K562 (cell line): Measurements from ENCODE around the gene SPNS2. TPM values are rescaled to one million over a fixed set of nuclear protein-coding genes. Genes with fewer than 3 reads are reported as not detected.

Experiments
- ATAC-seq: fragments of 200-7000 bp; cut with Tn5 transposase; 3 replicates; pipeline ENCODE4 v1.9.1; 2020; ENCODE audit warnings: moderate library complexity
- Bru-seq: library from RNA; stranded (reverse); fragments of 400-500 nt; gene quantifications from one replicate; lab custom pipeline; 2021; lab: Mats Ljungman, UMichigan
- BruChase-seq, 2 experiments: library from RNA; stranded (reverse); fragments of 400-500 nt; gene quantifications; one replicate each; lab custom pipeline; 2021; lab: Mats Ljungman, UMichigan
- BruUV-seq: library from RNA; stranded (reverse); fragments of 400-500 nt; replicated peaks from 2 replicates; lab custom pipeline; 2021; lab: Mats Ljungman, UMichigan
- CTCF ChIA-PET: fragments of 300-600 bp; formaldehyde crosslinking; extraction: SDS; loops from one replicate; lab custom pipeline; 2021; ENCODE audit warnings: low intra/inter-chr PET ratio; lab: Yijun Ruan, JAX
- POLR2A ChIA-PET: fragments of 300-600, 350-650 bp; sonication (Branson Sonifier 250); formaldehyde crosslinking; extraction: SDS; loops from one replicate; lab custom pipeline; 2021; ENCODE audit warnings: antibody characterized with exemption, inconsistent platforms; lab: Yijun Ruan, JAX
- DNase-seq, 4 experiments: peaks; one replicate each; pipeline versions ENCODE4 v3.0.0 to v3.0.0-alpha.2; 2011 to 2018; ENCODE audit warnings: low spot score in 3 of 4, mixed read lengths in 3 of 4; ENCODE audit errors: extremely low read depth in 1 of 4
- FAIRE-seq: peaks from 2 replicates; lab custom pipeline; 2011; peaks lifted over from hg19 to GRCh38; lab: Jason Lieb, UNC
- H2AFZ ChIP-seq: 2 replicates; pipeline ENCODE4 v1.6.0; 2011; ENCODE audit warnings: low read depth, low read length, control low read depth, inconsistent platforms
- H3K27ac ChIP-seq: fragments of 200-600 bp; 3 replicates; pipeline ENCODE4 v1.8.0; 2011; ENCODE audit warnings: low read depth, mild to moderate bottlenecking, control low read depth, inconsistent platforms, low read length, moderate library complexity, mixed read lengths; ENCODE audit errors: extremely low read depth
- H3K27me3 ChIP-seq, 2 experiments: fragments of 300-600 bp in 1 of 2; 2 replicates in 1 of 2; 3 replicates in 1 of 2; pipeline versions ENCODE4 v1.6.0 to v1.8.0; 2011; ENCODE audit warnings: inconsistent platforms in 2 of 2, low read length in 2 of 2, mild to moderate bottlenecking in 1 of 2, mixed read lengths in 1 of 2, moderate library complexity in 1 of 2; ENCODE audit not compliant: control insufficient read depth in 2 of 2, insufficient read depth in 2 of 2
- H3K36me3 ChIP-seq: fragments of 300-600 bp; 3 replicates; pipeline ENCODE4 v1.8.0; 2011; ENCODE audit warnings: mild to moderate bottlenecking, low read length, inconsistent platforms; ENCODE audit not compliant: control insufficient read depth, insufficient read depth
- H3K4me1 ChIP-seq, 2 experiments: fragments of 200-600 bp in 1 of 2; replicated peaks in 1 of 2; 2 replicates in 1 of 2; 3 replicates in 1 of 2; pipeline versions ENCODE4 v1.5.1 to v1.8.0; 2011; ENCODE audit warnings: inconsistent platforms in 2 of 2, low read length in 2 of 2, mild to moderate bottlenecking in 1 of 2, mixed read lengths in 1 of 2, moderate library complexity in 1 of 2; ENCODE audit not compliant: control insufficient read depth in 2 of 2, insufficient read depth in 2 of 2
- H3K4me2 ChIP-seq: 2 replicates; pipeline ENCODE4 v1.6.1; 2011; ENCODE audit warnings: low read length, control low read depth, inconsistent platforms, mixed read lengths; ENCODE audit not compliant: insufficient read depth
- H3K4me3 ChIP-seq: fragments of 200-600 bp; sonication (generic), shearing (Covaris generic); 2 replicates; pipeline ENCODE4 v1.5.1; 2016; ENCODE audit warnings: control low read depth, inconsistent platforms
- H3K79me2 ChIP-seq: fragments of 200-600 bp; 3 replicates; pipeline ENCODE4 v1.8.0; 2011; ENCODE audit warnings: low read length, inconsistent platforms; ENCODE audit not compliant: control insufficient read depth, insufficient read depth
- H3K9ac ChIP-seq, 2 experiments: 2 replicates each; pipeline versions ENCODE4 v1.6.0 to v1.6.1; 2011; ENCODE audit warnings: low read depth in 2 of 2, low read length in 2 of 2, control low read depth in 1 of 2, inconsistent platforms in 1 of 2, mild to moderate bottlenecking in 1 of 2, mixed read lengths in 1 of 2; ENCODE audit not compliant: insufficient read depth in 1 of 2
- H3K9me1 ChIP-seq: one replicate; pipeline ENCODE4 v1.6.0; 2011; ENCODE audit warnings: inconsistent platforms, mild to moderate bottlenecking, low read length, moderate library complexity; ENCODE audit not compliant: control insufficient read depth, insufficient read depth
- H3K9me3 ChIP-seq: replicated peaks from 2 replicates; pipeline ENCODE4 v1.5.1; 2011; ENCODE audit warnings: low read depth, low read length, inconsistent platforms; ENCODE audit not compliant: control insufficient read depth, insufficient read depth
- H4K20me1 ChIP-seq: replicated peaks from 2 replicates; pipeline ENCODE4 v1.6.1; 2011; ENCODE audit warnings: low read length, inconsistent platforms, mixed read lengths; ENCODE audit not compliant: control insufficient read depth, insufficient read depth
- BHLHE40 ChIP-seq: IDR thresholded peaks from 2 replicates; pipeline ENCODE4 v1.6.1; 2011; ENCODE audit warnings: low read length, improper control_type of control experiment
- E2F6 ChIP-seq, 2 experiments: IDR thresholded peaks; 2 replicates each; pipeline ENCODE4 v1.6.1; 2011; ENCODE audit warnings: borderline replicate concordance in 1 of 2, control low read depth in 1 of 2, low read depth in 1 of 2, low read length in 1 of 2, mild to moderate bottlenecking in 1 of 2, mixed read lengths in 1 of 2, moderate library complexity in 1 of 2; ENCODE audit not compliant: insufficient read depth in 1 of 2, insufficient read length in 1 of 2, poor library complexity in 1 of 2, severe bottlenecking in 1 of 2; ENCODE audit errors: extremely low read depth in 1 of 2
- GATAD2A ChIP-seq: fragments of 450-650 bp; IDR thresholded peaks from 2 replicates; pipeline ENCODE4 v1.6.1; 2017
- VEZF1 ChIP-seq: fragments of 200-800 bp; sonication (Bioruptor generic); IDR thresholded peaks from 2 replicates; pipeline ENCODE4 v1.6.1; 2017; ENCODE audit warnings: missing genetic modification characterization, missing compliant biosample characterization
- ZBTB7A ChIP-seq: IDR thresholded peaks from 2 replicates; pipeline ENCODE4 v1.6.1; 2011; ENCODE audit warnings: low read depth, mild to moderate bottlenecking, low read length, moderate library complexity, borderline replicate concordance; ENCODE audit not compliant: control insufficient read depth
- WGBS: fragments of 100-300 bp; shearing (Covaris generic); methylation state at CpG from one replicate; pipeline ENCODE4 v1.1.6; 2016; ENCODE audit warnings: low coverage, mixed read lengths; ENCODE audit not compliant: insufficient coverage; ENCODE audit errors: missing lambda C conversion rate; 5-methylcytosine and 5-hydroxymethylcytosine counted together
- in situ Hi-C: fragments of 300-500 bp; cut with MboI; formaldehyde crosslinking; loops from 4 replicates; pipeline ENCODE4 v1.15.0; 2018; ENCODE audit warnings: inconsistent platforms, mixed read lengths
- intact Hi-C: fragments of 100-400 bp; cut with micrococcal nuclease; formaldehyde crosslinking; loops from 2 replicates; pipeline ENCODE4 v1.14.2; 2022
- long read RNA-seq, 3 experiments: library from polyadenylated mRNA in 2 of 3; library from RNA in 1 of 3; unstranded in 2 of 3; stranded (forward) in 1 of 3; transcript quantifications; one replicate each; pipeline ENCODE4 v2.0.0, GENCODE V29; 2019 to 2022
- polyA minus RNA-seq, 3 experiments: library from RNA; depleted of rRNA, polyadenylated mRNA; stranded (reverse); fragments of >200 nt; gene quantifications; 2 replicates each; pipeline ENCODE4 v1.2.3, GENCODE V29; 2011
- polyA plus RNA-seq, 8 experiments: library from polyadenylated mRNA; depleted of rRNA in 4 of 8; stranded (reverse) in 5 of 8; unstranded in 3 of 8; fragments of >200 nt; fragmentation: Nextera tagmentation in 2 of 8; fragmentation: Illumina TruSeq in 1 of 8; extraction: Ambion mirVana in 2 of 8; extraction: Trizol in 1 of 8; gene quantifications; 2 replicates each; pipeline versions ENCODE4 v1.2.1 to v1.2.3, GENCODE V29; 2011 to 2014; ENCODE audit warnings: inconsistent platforms in 1 of 8, missing spikeins in 1 of 8
- total RNA-seq, 7 experiments: library from RNA; depleted of rRNA in 6 of 7; stranded (reverse); fragments of >200 nt in 6 of 7; fragmentation: Illumina TruSeq in 2 of 7; extraction: Trizol in 2 of 7; gene quantifications; 2 replicates each; pipeline versions ENCODE4 v1.2.1 to v1.2.3, GENCODE V29; 2011 to 2021; ENCODE audit warnings: low replicate concordance in 1 of 7

The SPNS2 gene
- not detected in 2 replicates for total RNA-seq (2011; cell fraction: chromatin; rRNA removed; ENCODE audit: low replicate concordance)
- not detected in 2 replicates for total RNA-seq (2011; cell fraction: nucleolus; rRNA removed)
- total RNA-seq (2011; cell fraction: nucleoplasm; rRNA removed): not detected in 2 replicates
- not detected in 2 replicates for total RNA-seq (2014; rRNA removed)
- not detected in 2 replicates for total RNA-seq (2014; rRNA removed; fragmentation: Illumina TruSeq; extraction: Trizol)
- total RNA-seq (2015; rRNA removed; fragmentation: Illumina TruSeq; extraction: Trizol): not detected in 2 replicates
- 0.07 TPM in 1 of 2 replicates, not detected in the other for total RNA-seq (2021)
- polyA plus RNA-seq (2011; rRNA removed): 0.06 TPM in 1 of 2 replicates, not detected in the other
- 0.03 and 0.07 TPM in 2 replicates for polyA plus RNA-seq (2011; cell fraction: cytosol; rRNA removed)
- polyA plus RNA-seq (2011; cell fraction: nucleus; rRNA removed): not detected in 2 replicates
- polyA plus RNA-seq (2012): 0.12 and 0.76 TPM in 2 replicates
- not detected in 2 replicates for polyA plus RNA-seq (2014; fragmentation: Illumina TruSeq; extraction: Trizol)
- polyA plus RNA-seq (2014; fragmentation: Nextera tagmentation; extraction: Ambion mirVana): not detected
- polyA plus RNA-seq (2014; rRNA removed): not detected in 2 replicates
- not detected in 2 replicates for polyA minus RNA-seq (2011; rRNA and poly(A)+ RNA removed)
- polyA minus RNA-seq (2011; cell fraction: cytosol; rRNA and poly(A)+ RNA removed): not detected in 2 replicates
- not detected in 2 replicates for polyA minus RNA-seq (2011; cell fraction: nucleus; rRNA and poly(A)+ RNA removed)
- percentile 3 among the genes with signal in this experiment for Bru-seq, nascent RNA
- BruChase-seq, experiment 1, labeled RNA remaining after a 2-hour chase: not detected
- BruChase-seq, experiment 2, labeled RNA remaining after a 6-hour chase: not detected
- long read RNA-seq, experiment 1, partial matches to known transcripts: 0 of 4 reads
- long read RNA-seq, experiment 1, other reads (novel, unspliced or antisense): 4 of 4 reads
- long read RNA-seq, experiment 2: 0 reads
- long read RNA-seq, experiment 3, partial matches to known transcripts: 0 of 2 reads
- long read RNA-seq, experiment 3, other reads (novel, unspliced or antisense): 2 of 2 reads

GRCh38 chr17:4498461-4499397 lies at the start of gene SPNS2:
Gene SPNS2, plus strand, starts transcription at chr17:4498881. Its CDS starts 167 bp downstream, at chr17:4499048.
- ChIA-PET CTCF (no interaction called here), POLR2A (no interaction called here)
- no peak for TF ChIP-seq GATAD2A
- TF ChIP-seq ZBTB7A: peak; percentile 29; the same call in 1 of the 2 replicates
- peak in 1 of 2 experiments; percentile 42 for TF ChIP-seq E2F6 (IDR thresholded peaks at IDR 0.05; ENCODE audit: borderline replicate concordance in 1 of 2, extremely low read depth in 1 of 2, insufficient read depth in 1 of 2, insufficient read length in 1 of 2, low read depth in 1 of 2, low read length in 1 of 2, poor library complexity in 1 of 2, severe bottlenecking in 1 of 2)
- peak; percentile 73 for TF ChIP-seq BHLHE40
- TF ChIP-seq VEZF1: peak; percentile 35; the same call in 1 of the 2 replicates
- ATAC-seq (peak; percentile 99), DNase-seq (peak; percentile 59 to 94 (median 90)), FAIRE-seq (no peak)
- Histone ChIP-seq H3K27me3 (peaks cover 0 to 59% of the 10 kb centered on the region in 2 experiments; a peak in 3 of 5 replicates), H3K9me3 (no peaks in the 10 kb centered on the region), H3K79me2 (no peaks in the 10 kb centered on the region), H3K4me2 (no peak within 1 kb of the TSS), H3K27ac (no peak within 1 kb of the TSS), H2AFZ (no peak within 1 kb of the TSS), H3K4me1 (peaks cover 0 to 18% of the 10 kb centered on the region in 2 experiments; a peak in 2 of 5 replicates), H3K4me3 (no peak within 1 kb of the TSS), H3K36me3 (no peaks in the 10 kb centered on the region), H3K9me1 (no peaks in the 10 kb centered on the region), H3K9ac (no peak within 1 kb of the TSS), H4K20me1 (0 out of 2 replicates have a peak, but pooled peaks cover 7% of the 10 kb centered on the region)
- intact Hi-C loops (no loop called here), in situ Hi-C loops (no loop called here)
- no TSS peak for BruUV-seq
- 4% methylated on average over 11 of the region's 117 CpGs for WGBS
